T-cell (primary cell): ENCODE data around the gene SULT1E1. TPM values are rescaled to one million over a fixed set of nuclear protein-coding genes. Genes with fewer than 3 reads are reported as not detected.

Experiments
- ATAC-seq, 4 experiments: fragments of 200-7000 bp in 3 of 4; fragments of 150-1000 bp in 1 of 4; cut with Tn5 transposase; replicated peaks in 1 of 4; 1 replicate in 3 of 4; 2 replicates in 1 of 4; pipeline ENCODE4 v1.10.0; 2021; ENCODE audit warnings: moderate library complexity in 3 of 4, mild to moderate bottlenecking in 2 of 4, moderate number of reproducible peaks in 1 of 4
- CTCF ChIA-PET, 2 donors: fragments of 300-600 bp; sonication (Branson Sonifier 250); formaldehyde crosslinking; loops; one replicate each; lab custom pipeline; 2022; ENCODE audit warnings: antibody characterized with exemption in 2 of 2; lab: Charles Lee
- POLR2A ChIA-PET, 2 donors: fragments of 300-600 bp; sonication (Branson Sonifier 250); formaldehyde crosslinking; loops; one replicate each; lab custom pipeline; 2022; ENCODE audit warnings: antibody characterized with exemption in 2 of 2; lab: Charles Lee
- DNase-seq, 35 experiments: peaks; one replicate each; pipeline versions ENCODE4 v3.0.0 to v3.0.0-alpha.2; 2013 to 2023
- H3K27ac ChIP-seq: one replicate; pipeline ENCODE4 v1.5.1; 2013; ENCODE audit warnings: low read length
- H3K27me3 ChIP-seq, 2 experiments: replicated peaks in 1 of 2; 1 replicate in 1 of 2; 2 replicates in 1 of 2; pipeline versions ENCODE4 v1.6.1 to v1.7.0; 2013; ENCODE audit warnings: low read length in 1 of 2, mixed read lengths in 1 of 2; ENCODE audit not compliant: control insufficient read depth in 2 of 2, insufficient read depth in 2 of 2; ENCODE audit errors: extremely low read depth in 1 of 2
- H3K36me3 ChIP-seq, 2 donors: 1 replicate in 1 of 2; 2 replicates in 1 of 2; pipeline versions ENCODE4 v1.6.1 to v1.7.0; 2013; ENCODE audit warnings: low read length in 1 of 2; ENCODE audit not compliant: control insufficient read depth in 2 of 2, insufficient read depth in 1 of 2; ENCODE audit errors: extremely low read depth in 1 of 2
- H3K4me1 ChIP-seq, 2 experiments: 1 replicate in 1 of 2; 2 replicates in 1 of 2; pipeline versions ENCODE4 v1.6.1 to v1.7.0; 2013; ENCODE audit warnings: low read length in 2 of 2, mixed read lengths in 1 of 2; ENCODE audit not compliant: insufficient read depth in 2 of 2, control insufficient read depth in 1 of 2; ENCODE audit errors: extremely low read depth in 1 of 2
- H3K4me3 ChIP-seq, 2 donors: 1 replicate in 1 of 2; 2 replicates in 1 of 2; pipeline versions ENCODE4 v1.5.1 to v1.7.0; 2013; ENCODE audit warnings: mild to moderate bottlenecking in 2 of 2, low read length in 1 of 2, moderate library complexity in 1 of 2; ENCODE audit not compliant: control insufficient read depth in 1 of 2; ENCODE audit errors: extremely low read depth in 1 of 2
- H3K9me3 ChIP-seq: 2 replicates; pipeline ENCODE4 v1.7.0; 2013
- H3K27ac Mint-ChIP-seq, 2 donors: one replicate each; pipeline ENCODE4 v1.8.0; 2020 to 2021; ENCODE audit warnings: mild to moderate bottlenecking in 2 of 2, mixed read lengths in 2 of 2
- H3K27me3 Mint-ChIP-seq, 2 donors: one replicate each; pipeline ENCODE4 v1.8.0; 2021 to 2022; ENCODE audit warnings: mixed read lengths in 2 of 2
- H3K36me3 Mint-ChIP-seq: one replicate; pipeline ENCODE4 v1.8.0; 2021; ENCODE audit warnings: mixed read lengths
- H3K4me1 Mint-ChIP-seq, 3 donors: one replicate each; pipeline ENCODE4 v1.8.0; 2020 to 2022; ENCODE audit warnings: mixed read lengths in 3 of 3, mild to moderate bottlenecking in 1 of 3
- H3K4me3 Mint-ChIP-seq, 3 donors: one replicate each; pipeline ENCODE4 v1.8.0; 2020 to 2022; ENCODE audit warnings: mild to moderate bottlenecking in 3 of 3, mixed read lengths in 3 of 3, moderate library complexity in 3 of 3
- H3K9me3 Mint-ChIP-seq, 3 donors: one replicate each; pipeline ENCODE4 v1.8.0; 2020 to 2022; ENCODE audit warnings: mixed read lengths in 3 of 3
- WGBS: methylation state at CpG from one replicate; pipeline ENCODE4 v1.1.5; 2013; ENCODE audit warnings: missing lambda C conversion rate; ENCODE audit not compliant: insufficient coverage; 5-methylcytosine and 5-hydroxymethylcytosine counted together
- total RNA-seq, 35 experiments: library from RNA in 6 of 35; stranded (reverse) in 6 of 35; fragments of 120-200 nt in 1 of 35; gene quantifications; one replicate each; pipeline versions ENCODE4 v1.2.1 to v1.2.4 and lab custom pipeline; 2013 to 2026

The SULT1E1 gene
- total RNA-seq, 5 donors from 2014 or later (not counting 1 experiment from before 2014, with no cell fraction given) = not detected

GRCh38 chr4:69823048-69823447 is 36.9 kb downstream of the SULT1E1 start:
- no peaks in the 10 kb centered on the region for H3K27me3 Mint-ChIP-seq
- H3K36me3 ChIP-seq = no peaks in the 10 kb centered on the region
- peaks cover 9 to 18% (median 17%) of the 10 kb centered on the region in 3 donors for H3K4me1 Mint-ChIP-seq
- DNase-seq (no peak), ATAC-seq (no peak)
- no peaks in the 10 kb centered on the region for H3K36me3 Mint-ChIP-seq
- H3K9me3 ChIP-seq = no peaks in the 10 kb centered on the region
- POLR2A ChIA-PET = no interaction called here
- H3K27ac ChIP-seq = no peak overlapping the region
- H3K4me3 Mint-ChIP-seq = no peak overlapping the region
- no peak overlapping the region for H3K4me3 ChIP-seq
- 67% methylated on average over 1 of the region's 4 CpGs for WGBS
- no peak overlapping the region for H3K27ac Mint-ChIP-seq
- no peaks in the 10 kb centered on the region for H3K9me3 Mint-ChIP-seq
- CTCF ChIA-PET = interaction anchor here (0.6 to 2.3 kb wide), 19 partner anchors 9 to 140 kb away, joined by 3 to 12 read pairs (median 4); no protein-coding TSS in a partner anchor
- H3K27me3 ChIP-seq = no peaks in the 10 kb centered on the region
- peaks cover 0 to 8% of the 10 kb centered on the region in 2 experiments for H3K4me1 ChIP-seq

DNA sequence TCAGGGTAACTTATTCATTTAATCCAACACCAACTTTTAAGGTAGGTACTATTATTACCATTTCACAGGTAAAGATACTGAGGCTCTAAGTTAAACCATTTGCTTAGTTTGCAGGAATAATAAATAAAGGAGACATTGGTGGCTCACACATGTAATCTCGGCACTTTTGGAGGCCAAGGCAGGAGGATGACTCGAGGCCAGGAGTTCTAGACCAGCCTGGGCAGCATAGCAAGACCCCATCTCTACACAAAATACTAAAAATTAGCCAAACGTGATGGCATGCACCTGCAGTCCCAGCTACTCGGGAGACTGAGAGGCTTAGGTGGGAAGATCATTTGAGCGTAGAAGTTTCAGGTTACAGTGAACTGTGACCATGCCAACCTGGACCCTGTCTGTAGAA is 37.7 kb downstream of the SULT1E1 start:
- 90% methylated on average over 3 of the region's 5 CpGs for WGBS
- no peaks in the 10 kb centered on the region for H3K36me3 Mint-ChIP-seq
- Histone ChIP-seq H3K27ac (no peak overlapping the region), H3K4me3 (no peak overlapping the region), H3K36me3 (no peaks in the 10 kb centered on the region), H3K4me1 (peaks cover 0 to 8% of the 10 kb centered on the region in 2 experiments), H3K9me3 (no peaks in the 10 kb centered on the region), H3K27me3 (no peaks in the 10 kb centered on the region)
- ChIA-PET POLR2A (no interaction called here), CTCF (no interaction called here)
- no peak overlapping the region for H3K27ac Mint-ChIP-seq
- peaks cover 9 to 18% (median 17%) of the 10 kb centered on the region in 3 donors for H3K4me1 Mint-ChIP-seq
- no peaks in the 10 kb centered on the region for H3K27me3 Mint-ChIP-seq
- ATAC-seq (no peak), DNase-seq (no peak)
- no peaks in the 10 kb centered on the region for H3K9me3 Mint-ChIP-seq
- no peak overlapping the region for H3K4me3 Mint-ChIP-seq

DNA sequence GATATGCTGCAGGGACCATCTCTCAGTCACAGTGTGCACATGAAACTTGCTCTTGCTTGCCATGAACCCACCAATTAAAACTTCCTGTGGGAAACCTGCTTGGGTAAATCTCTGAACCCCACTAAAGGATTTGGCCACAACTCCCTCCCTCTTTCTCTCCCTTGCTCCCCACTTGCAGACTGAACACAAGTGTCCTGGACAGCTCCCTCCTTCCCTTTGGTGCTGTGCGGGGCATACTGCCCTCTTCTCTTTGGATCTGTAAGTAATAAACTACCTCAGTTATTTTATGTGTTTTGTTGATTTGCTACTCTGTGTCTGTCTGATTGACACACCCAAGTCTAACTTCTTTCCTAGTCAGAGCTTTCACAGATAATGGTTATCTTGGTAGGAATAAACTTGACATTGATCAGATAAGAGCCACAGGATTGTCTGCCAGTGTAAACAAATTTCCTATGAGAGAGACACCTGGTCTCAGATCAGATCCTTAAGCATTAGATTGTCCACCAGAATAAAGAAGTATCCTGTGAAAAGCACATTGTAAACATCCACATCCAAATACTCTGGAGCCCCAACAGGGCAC is 41.8 kb downstream of the SULT1E1 start:
- no peak overlapping the region for H3K27ac Mint-ChIP-seq
- H3K4me3 Mint-ChIP-seq = no peak overlapping the region

DNA sequence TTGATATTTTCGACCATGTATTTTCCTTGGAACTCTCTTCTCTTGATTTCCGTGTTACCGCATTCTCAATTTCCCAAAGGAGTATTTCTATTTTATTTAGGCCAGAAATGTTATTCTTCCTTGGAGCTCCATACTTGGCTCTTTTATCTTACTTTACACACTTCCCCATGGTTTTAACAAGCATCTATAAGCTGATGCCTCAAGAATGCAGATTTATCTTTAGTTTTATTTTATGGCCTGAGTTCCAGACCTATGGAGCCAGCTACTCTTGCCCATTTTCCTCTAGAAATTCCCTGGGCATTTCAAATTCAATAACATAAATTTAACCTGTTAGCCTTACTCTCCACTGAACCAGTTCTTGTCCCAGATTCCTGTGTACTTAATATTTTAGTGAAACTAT is 43.7 kb downstream of the SULT1E1 start:
- no peaks in the 10 kb centered on the region for H3K36me3 Mint-ChIP-seq
- H3K27me3 Mint-ChIP-seq = no peaks in the 10 kb centered on the region
- ATAC-seq (no peak), DNase-seq (no peak)
- H3K4me3 ChIP-seq = no peak overlapping the region
- H3K27me3 ChIP-seq = no peaks in the 10 kb centered on the region
- no peak overlapping the region for H3K27ac ChIP-seq
- H3K36me3 ChIP-seq = no peaks in the 10 kb centered on the region
- ChIA-PET CTCF (no interaction called here), POLR2A (no interaction called here)
- no peaks in the 10 kb centered on the region for H3K9me3 ChIP-seq
- H3K4me1 Mint-ChIP-seq = no peaks in the 10 kb centered on the region
- H3K4me1 ChIP-seq = no peaks in the 10 kb centered on the region
- no peak overlapping the region for H3K4me3 Mint-ChIP-seq
- H3K27ac Mint-ChIP-seq = no peak overlapping the region
- no peaks in the 10 kb centered on the region for H3K9me3 Mint-ChIP-seq
- no CpG with 5 or more reads among the region's 3 CpGs for WGBS

More for the DNA sequence above, 41.8 kb downstream of the SULT1E1 start:
- H3K4me1 Mint-ChIP-seq = peaks cover 0 to 2% (median 2%) of the 10 kb centered on the region in 3 donors
- no peaks in the 10 kb centered on the region for H3K36me3 Mint-ChIP-seq
- ChIA-PET CTCF (no interaction called here), POLR2A (no interaction called here)
- Histone ChIP-seq H3K4me1 (peaks cover 0 to 3% of the 10 kb centered on the region in 2 experiments), H3K27me3 (no peaks in the 10 kb centered on the region), H3K4me3 (no peak overlapping the region), H3K27ac (no peak overlapping the region), H3K9me3 (no peaks in the 10 kb centered on the region), H3K36me3 (no peaks in the 10 kb centered on the region)
- ATAC-seq (no peak), DNase-seq (no peak)
- H3K9me3 Mint-ChIP-seq = no peaks in the 10 kb centered on the region
- H3K27me3 Mint-ChIP-seq = no peaks in the 10 kb centered on the region
- WGBS = no CpG with 5 or more reads among the region's 1 CpG

- Histone ChIP-seq H3K27ac (no peak overlapping the region), H3K4me3 (no peak overlapping the region), H3K4me1 (no peaks in the 10 kb centered on the region), H3K36me3 (no peaks in the 10 kb centered on the region), H3K27me3 (no peaks in the 10 kb centered on the region), H3K9me3 (no peaks in the 10 kb centered on the region)
- H3K9me3 Mint-ChIP-seq = no peaks in the 10 kb centered on the region
- H3K4me1 Mint-ChIP-seq = peaks cover 0 to 4% (median 0%) of the 10 kb centered on the region in 3 donors
- CTCF ChIA-PET = no interaction called here
- no peaks in the 10 kb centered on the region for H3K27me3 Mint-ChIP-seq
- DNase-seq (no peak), ATAC-seq (no peak)
- no peak overlapping the region for H3K27ac Mint-ChIP-seq
- H3K36me3 Mint-ChIP-seq = no peaks in the 10 kb centered on the region
- H3K4me3 Mint-ChIP-seq = no peak overlapping the region
- POLR2A ChIA-PET = no interaction called here
- no CpG with 5 or more reads among the region's 1 CpG for WGBS
Observed at GRCh38 chr4:69813628-69814027, 46.3 kb downstream of the SULT1E1 start.

- Histone ChIP-seq H3K4me3 (no peak overlapping the region), H3K27ac (no peak overlapping the region), H3K36me3 (no peaks in the 10 kb centered on the region), H3K9me3 (no peaks in the 10 kb centered on the region), H3K4me1 (no peaks in the 10 kb centered on the region), H3K27me3 (no peaks in the 10 kb centered on the region)
- Mint-ChIP-seq H3K36me3 (no peaks in the 10 kb centered on the region), H3K27me3 (no peaks in the 10 kb centered on the region), H3K4me3 (no peak overlapping the region), H3K9me3 (peaks cover 0 to 5% (median 0%) of the 10 kb centered on the region in 3 donors), H3K4me1 (peaks cover 0 to 5% (median 0%) of the 10 kb centered on the region in 3 donors), H3K27ac (no peak overlapping the region)
- CTCF ChIA-PET = no interaction called here
- POLR2A ChIA-PET = no interaction called here
- DNase-seq (no peak), ATAC-seq (no peak)
- no CpG with 5 or more reads among the region's 1 CpG for WGBS
Observed at GRCh38 chr4:69811166-69811565, 48.8 kb downstream of the SULT1E1 start.
